ENCODE measurements around the gene CRTC1.

GRCh38 chr19:18802354-18802753 lies 118.9 kb downstream of the CRTC1 start:
- TF ChIP-seq CTCF (conservative IDR thresholded peaks at IDR 0.05 in 1 of 2, IDR thresholded peaks at IDR 0.05 in 1 of 2; ENCODE audit: extremely low read depth in 1 of 2, insufficient read depth in 1 of 2, low read depth in 1 of 2, low read length in 2 of 2) (no peak), EZH2 (IDR thresholded peaks at IDR 0.05; ENCODE audit: borderline replicate concordance, low read length) (no peak)

All from mammary epithelial cell (primary cell).